ENCODE measurements around the gene TMEM143. TPM values are rescaled to one million over a fixed set of nuclear protein-coding genes. Genes with fewer than 3 reads are reported as not detected.

The TMEM143 gene
- total and polyA plus RNA-seq, 10 of the 15 experiments (the other 5 are each of a cell fraction or from before 2014, with no cell fraction given) = 1.5 to 19.5 (median 10.1) TPM

DNA sequence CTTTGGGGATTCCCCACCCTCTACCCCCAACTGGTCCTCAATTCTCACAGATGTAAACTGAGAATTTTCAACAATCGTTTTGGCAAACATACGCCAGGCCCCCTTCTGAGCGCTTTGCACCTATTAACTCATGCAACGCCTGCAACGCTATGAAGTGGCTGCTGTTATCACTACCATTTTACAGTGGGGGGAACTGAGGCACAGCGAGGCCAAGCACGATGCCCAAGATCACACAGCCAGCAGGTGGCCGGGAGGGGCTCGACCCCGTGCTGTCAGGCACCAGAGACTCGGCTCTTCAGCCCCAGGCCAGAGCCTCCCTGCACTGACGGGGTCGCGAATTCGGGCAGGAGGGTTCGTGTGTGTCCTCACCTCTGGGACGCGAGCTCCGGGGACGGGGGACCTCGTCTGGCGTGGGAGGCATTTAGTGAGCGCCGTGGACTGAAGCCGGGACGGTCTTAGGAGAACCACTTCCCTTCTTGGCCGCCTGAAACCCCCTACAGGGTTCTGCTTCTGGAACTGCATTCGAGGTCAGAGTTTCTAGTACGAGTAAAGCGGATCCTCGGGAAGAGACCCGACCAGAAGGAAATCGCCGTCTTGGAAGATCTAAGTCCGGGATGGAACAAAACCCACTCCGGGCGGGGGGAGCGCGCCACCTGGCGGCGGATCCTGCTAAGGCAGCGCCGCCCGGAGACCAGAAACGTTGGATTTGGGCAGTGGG is 72.8 kb downstream of the TMEM143 start:
- no TSS peak for BruUV-seq (replicated peaks)
- DNase-seq (ENCODE audit: low read depth, low spot score) = no peak
- Histone ChIP-seq H3K79me2 (ENCODE audit: control insufficient read depth, insufficient read depth, low read length) (no peaks in the 10 kb centered on the region), H3K4me1 (ENCODE audit: control insufficient read depth, insufficient read depth, low read length) (peaks cover 3% of the 10 kb centered on the region; the same call in 1 of the 2 replicates), H3K9me3 (replicated peaks; ENCODE audit: control insufficient read depth, insufficient read depth, low read length) (no peaks in the 10 kb centered on the region; the same call in 2 of the 3 replicates), H2AFZ (ENCODE audit: control insufficient read depth, low read depth, low read length) (peak overlapping the region; percentile 79), H3K36me3 (ENCODE audit: control insufficient read depth in 2 of 2, insufficient read depth in 2 of 2, low read length in 1 of 2) (no peaks in the 10 kb centered on the region), H4K20me1 (ENCODE audit: control insufficient read depth, insufficient read depth) (no peaks in the 10 kb centered on the region), H3K4me2 (ENCODE audit: control insufficient read depth, insufficient read depth) (peak overlapping the region; percentile 69), H3K4me3 (peak overlapping the region; percentile 41; the same call in 1 of the 2 replicates), H3K9ac (ENCODE audit: control insufficient read depth, insufficient read depth, low read length) (no peak overlapping the region), H3K27me3 (replicated peaks in 1 of 2; ENCODE audit: control insufficient read depth in 2 of 2, insufficient read depth in 2 of 2, low read length in 1 of 2) (no peaks in the 10 kb centered on the region), H3K27ac (ENCODE audit: control insufficient read depth, insufficient read depth) (no peak overlapping the region)
- CTCF ChIA-PET = interaction anchor here (0.7 to 3.8 kb wide), 6 partner anchors 9 to 49 kb away, joined by 3 to 23 read pairs (median 3); no protein-coding TSS in a partner anchor
- WGBS (ENCODE audit: insufficient coverage, insufficient replicate concordance, low lambda C conversion rate, missing lambda C conversion rate) = 6% methylated on average over 45 of the region's 45 CpGs
- intact Hi-C loops (cut with micrococcal nuclease; ENCODE audit: unreplicated experiment) (loop anchor here (1.0 kb wide), 1 partner anchor 24 kb away; no protein-coding TSS in a partner anchor), in situ Hi-C loops (cut with MboI) (loop anchor here (10.0 kb wide), 1 partner anchor 326 kb away; no protein-coding TSS in a partner anchor)
- RAD21 ChIA-PET (ENCODE audit: unreplicated experiment) = interaction anchor here (0.6 kb wide), 1 partner anchor 24 kb away, joined by 3 read pairs; no protein-coding TSS in a partner anchor
- FAIRE-seq = peak; percentile 41
- POLR2A ChIA-PET = interaction anchor here (0.6 kb wide), 1 partner anchor 1858 kb away, joined by 3 read pairs; no protein-coding TSS in a partner anchor
- peak; percentile 81 for ATAC-seq
- SMC1A ChIA-PET (ENCODE audit: uncharacterized antibody, unreplicated experiment) = interaction anchor here (1.0 kb wide), 1 partner anchor 88 kb away, joined by 3 read pairs; no protein-coding TSS in a partner anchor
- TF ChIP-seq CHD2 (IDR thresholded peaks at IDR 0.05; ENCODE audit: borderline replicate concordance, low read depth, low read length) = no peak
- no peak for TF ChIP-seq CBX5 (IDR thresholded peaks at IDR 0.05; ENCODE audit: low read depth)
- TF ChIP-seq SREBF2 (IDR thresholded peaks at IDR 0.05; ENCODE audit: low read length) = no peak
- no peak; the same call in 1 of the 2 replicates for TF ChIP-seq MTA3 (IDR thresholded peaks at IDR 0.05; ENCODE audit: borderline replicate concordance, low read length)
- no peak for TF ChIP-seq MXI1 (IDR thresholded peaks at IDR 0.05; ENCODE audit: low read depth, low read length)
- no peak for TF ChIP-seq BHLHE40 (IDR thresholded peaks at IDR 0.05; ENCODE audit: borderline replicate concordance in 1 of 2, low read depth in 2 of 2, low read length in 1 of 2)
- TF ChIP-seq, protein P1, sequence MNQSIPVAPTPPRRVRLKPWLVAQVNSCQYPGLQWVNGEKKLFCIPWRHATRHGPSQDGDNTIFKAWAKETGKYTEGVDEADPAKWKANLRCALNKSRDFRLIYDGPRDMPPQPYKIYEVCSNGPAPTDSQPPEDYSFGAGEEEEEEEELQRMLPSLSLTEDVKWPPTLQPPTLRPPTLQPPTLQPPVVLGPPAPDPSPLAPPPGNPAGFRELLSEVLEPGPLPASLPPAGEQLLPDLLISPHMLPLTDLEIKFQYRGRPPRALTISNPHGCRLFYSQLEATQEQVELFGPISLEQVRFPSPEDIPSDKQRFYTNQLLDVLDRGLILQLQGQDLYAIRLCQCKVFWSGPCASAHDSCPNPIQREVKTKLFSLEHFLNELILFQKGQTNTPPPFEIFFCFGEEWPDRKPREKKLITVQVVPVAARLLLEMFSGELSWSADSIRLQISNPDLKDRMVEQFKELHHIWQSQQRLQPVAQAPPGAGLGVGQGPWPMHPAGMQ (IDR thresholded peaks at IDR 0.05; ENCODE audit: borderline replicate concordance) = no peak
- TF ChIP-seq SPI1 (IDR thresholded peaks at IDR 0.05; ENCODE audit: borderline replicate concordance, insufficient read depth, low read depth, low read length) = peak; percentile 42; the same call in 1 of the 2 replicates
- TF ChIP-seq, protein P2, sequence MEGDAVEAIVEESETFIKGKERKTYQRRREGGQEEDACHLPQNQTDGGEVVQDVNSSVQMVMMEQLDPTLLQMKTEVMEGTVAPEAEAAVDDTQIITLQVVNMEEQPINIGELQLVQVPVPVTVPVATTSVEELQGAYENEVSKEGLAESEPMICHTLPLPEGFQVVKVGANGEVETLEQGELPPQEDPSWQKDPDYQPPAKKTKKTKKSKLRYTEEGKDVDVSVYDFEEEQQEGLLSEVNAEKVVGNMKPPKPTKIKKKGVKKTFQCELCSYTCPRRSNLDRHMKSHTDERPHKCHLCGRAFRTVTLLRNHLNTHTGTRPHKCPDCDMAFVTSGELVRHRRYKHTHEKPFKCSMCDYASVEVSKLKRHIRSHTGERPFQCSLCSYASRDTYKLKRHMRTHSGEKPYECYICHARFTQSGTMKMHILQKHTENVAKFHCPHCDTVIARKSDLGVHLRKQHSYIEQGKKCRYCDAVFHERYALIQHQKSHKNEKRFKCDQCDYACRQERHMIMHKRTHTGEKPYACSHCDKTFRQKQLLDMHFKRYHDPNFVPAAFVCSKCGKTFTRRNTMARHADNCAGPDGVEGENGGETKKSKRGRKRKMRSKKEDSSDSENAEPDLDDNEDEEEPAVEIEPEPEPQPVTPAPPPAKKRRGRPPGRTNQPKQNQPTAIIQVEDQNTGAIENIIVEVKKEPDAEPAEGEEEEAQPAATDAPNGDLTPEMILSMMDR (IDR thresholded peaks at IDR 0.05 in 2 of 3, conservative IDR thresholded peaks at IDR 0.05 in 1 of 3; ENCODE audit: control insufficient read depth in 2 of 3, extremely low read depth in 1 of 3, insufficient read depth in 1 of 3, low read depth in 3 of 3, low read length in 3 of 3) = peak; percentile 84 to 97 (median 96)
- no peak for TF ChIP-seq RELA (IDR thresholded peaks at IDR 0.05; ENCODE audit: borderline replicate concordance, partially characterized antibody)
- TF ChIP-seq ESRRA (IDR thresholded peaks at IDR 0.05; ENCODE audit: low read length) = no peak
- TF ChIP-seq ZSCAN29 (IDR thresholded peaks at IDR 0.05) = no peak
- no peak for TF ChIP-seq CEBPB (IDR thresholded peaks at IDR 0.05; ENCODE audit: borderline replicate concordance in 1 of 2, low read depth in 2 of 2, low read length in 2 of 2)
- TF ChIP-seq EP300 (IDR thresholded peaks at IDR 0.05; ENCODE audit: borderline replicate concordance in 1 of 2, control insufficient read depth in 1 of 2, low read depth in 2 of 2, low read length in 2 of 2) = no peak
- TF ChIP-seq EED (IDR thresholded peaks at IDR 0.05; ENCODE audit: low read depth) = peak; percentile 67; the same call in 1 of the 2 replicates
- TF ChIP-seq IKZF1 (conservative IDR thresholded peaks at IDR 0.05) = peak; percentile 60
- no peak for TF ChIP-seq WRNIP1 (IDR thresholded peaks at IDR 0.05; ENCODE audit: borderline replicate concordance, low read depth, low read length)
- TF ChIP-seq, protein P3, sequence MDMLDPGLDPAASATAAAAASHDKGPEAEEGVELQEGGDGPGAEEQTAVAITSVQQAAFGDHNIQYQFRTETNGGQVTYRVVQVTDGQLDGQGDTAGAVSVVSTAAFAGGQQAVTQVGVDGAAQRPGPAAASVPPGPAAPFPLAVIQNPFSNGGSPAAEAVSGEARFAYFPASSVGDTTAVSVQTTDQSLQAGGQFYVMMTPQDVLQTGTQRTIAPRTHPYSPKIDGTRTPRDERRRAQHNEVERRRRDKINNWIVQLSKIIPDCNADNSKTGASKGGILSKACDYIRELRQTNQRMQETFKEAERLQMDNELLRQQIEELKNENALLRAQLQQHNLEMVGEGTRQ (IDR thresholded peaks at IDR 0.05; ENCODE audit: borderline replicate concordance, low read depth, low read length) = no peak
- TF ChIP-seq SP1 (IDR thresholded peaks at IDR 0.05; ENCODE audit: low read depth, low read length) = no peak

Data from GM12878 (cell line).